ENCODE results near the gene ALKBH7.

Gene ALKBH7

GRCh38 chr19:6402058-6402457 is 29.5 kb downstream of the ALKBH7 start:
- DNase-seq, result no peak

DNA sequence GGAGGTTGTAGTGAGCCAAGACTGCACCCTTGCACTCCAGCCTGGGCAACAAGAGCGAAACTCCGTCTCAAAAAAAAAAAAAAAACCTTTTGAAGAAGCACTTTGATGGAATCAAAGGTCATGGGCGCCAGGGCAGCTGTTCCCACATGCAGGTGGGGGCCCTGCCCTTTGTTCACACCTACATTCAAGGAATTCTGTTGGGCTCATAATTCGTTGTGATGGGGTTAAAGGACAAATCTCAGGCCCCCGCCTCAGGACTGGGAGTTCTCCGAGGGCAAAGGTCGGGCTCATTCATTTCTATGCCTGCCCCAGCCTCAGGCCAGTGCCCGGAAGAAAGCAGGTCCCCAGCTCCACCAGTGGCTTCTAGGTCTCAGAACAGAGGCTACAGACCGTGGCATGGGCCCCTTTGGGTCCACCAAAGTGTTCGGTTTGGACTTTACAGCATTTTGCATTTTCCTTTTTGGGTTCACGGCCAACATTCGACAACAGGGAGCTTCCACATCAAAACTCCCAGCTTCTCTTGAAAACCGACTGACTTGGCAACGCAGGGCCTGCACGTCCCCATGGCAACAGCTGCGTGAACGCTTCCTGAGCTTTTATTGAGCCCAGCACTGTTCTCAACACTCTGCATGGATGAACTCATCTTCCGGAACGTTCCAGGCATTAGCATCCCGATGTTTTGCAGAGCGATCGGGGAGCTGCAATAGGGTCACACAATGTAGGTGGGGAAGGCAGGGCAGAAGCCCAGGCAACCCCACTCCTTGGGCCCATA is 30.4 kb downstream of the ALKBH7 start:
- peak; percentile 69 for DNase-seq

DNA sequence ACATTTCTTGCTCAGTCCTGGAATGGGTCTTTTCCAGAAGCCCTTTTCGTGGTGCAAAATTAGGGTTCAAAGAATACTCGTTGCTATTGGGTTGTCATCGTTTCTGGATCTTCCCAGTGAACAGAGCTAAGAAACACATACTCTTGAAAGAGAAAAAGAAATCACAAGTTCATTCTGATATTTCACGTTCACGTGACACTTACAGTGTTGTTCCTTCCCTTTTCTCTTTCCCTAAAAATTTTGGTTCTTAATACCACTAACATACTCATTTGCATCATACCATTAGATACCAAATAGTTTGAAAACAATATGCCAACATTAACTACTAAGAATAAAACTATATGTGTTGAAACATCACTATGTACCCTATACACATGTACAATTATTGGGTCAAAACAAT is 33.8 kb downstream of the ALKBH7 start:
- DNase-seq, result no peak

GRCh38 chr19:6409346-6409745 is 36.8 kb downstream of the ALKBH7 start:
- DNase-seq, result no peak

DNA sequence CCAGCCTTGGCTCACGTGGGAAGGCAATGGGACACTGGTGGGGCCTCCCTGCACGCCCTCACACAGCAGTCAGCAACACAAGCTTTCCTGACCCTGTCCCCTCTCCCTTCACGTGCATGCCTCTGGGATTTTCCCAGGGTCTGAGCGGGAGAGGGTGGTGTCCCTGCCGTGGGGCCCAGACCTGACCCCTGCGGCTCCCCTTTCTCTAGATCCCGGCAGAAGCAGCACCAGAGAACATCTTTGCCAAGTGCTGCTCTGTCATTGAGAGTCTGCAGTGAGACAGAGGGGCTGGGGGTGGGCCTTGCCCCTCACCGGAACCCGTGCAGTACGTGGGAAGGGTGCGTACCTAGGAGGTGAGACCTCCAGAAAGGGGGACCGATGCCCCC is 39.5 kb downstream of the ALKBH7 start:
- no peak for DNase-seq

GRCh38 chr19:6412447-6413091 is 40.0 kb downstream of the ALKBH7 start:
- no peak for DNase-seq

- no peak for DNase-seq
Measured at GRCh38 chr19:6413291-6413690, 40.7 kb downstream of the ALKBH7 start.

DNA sequence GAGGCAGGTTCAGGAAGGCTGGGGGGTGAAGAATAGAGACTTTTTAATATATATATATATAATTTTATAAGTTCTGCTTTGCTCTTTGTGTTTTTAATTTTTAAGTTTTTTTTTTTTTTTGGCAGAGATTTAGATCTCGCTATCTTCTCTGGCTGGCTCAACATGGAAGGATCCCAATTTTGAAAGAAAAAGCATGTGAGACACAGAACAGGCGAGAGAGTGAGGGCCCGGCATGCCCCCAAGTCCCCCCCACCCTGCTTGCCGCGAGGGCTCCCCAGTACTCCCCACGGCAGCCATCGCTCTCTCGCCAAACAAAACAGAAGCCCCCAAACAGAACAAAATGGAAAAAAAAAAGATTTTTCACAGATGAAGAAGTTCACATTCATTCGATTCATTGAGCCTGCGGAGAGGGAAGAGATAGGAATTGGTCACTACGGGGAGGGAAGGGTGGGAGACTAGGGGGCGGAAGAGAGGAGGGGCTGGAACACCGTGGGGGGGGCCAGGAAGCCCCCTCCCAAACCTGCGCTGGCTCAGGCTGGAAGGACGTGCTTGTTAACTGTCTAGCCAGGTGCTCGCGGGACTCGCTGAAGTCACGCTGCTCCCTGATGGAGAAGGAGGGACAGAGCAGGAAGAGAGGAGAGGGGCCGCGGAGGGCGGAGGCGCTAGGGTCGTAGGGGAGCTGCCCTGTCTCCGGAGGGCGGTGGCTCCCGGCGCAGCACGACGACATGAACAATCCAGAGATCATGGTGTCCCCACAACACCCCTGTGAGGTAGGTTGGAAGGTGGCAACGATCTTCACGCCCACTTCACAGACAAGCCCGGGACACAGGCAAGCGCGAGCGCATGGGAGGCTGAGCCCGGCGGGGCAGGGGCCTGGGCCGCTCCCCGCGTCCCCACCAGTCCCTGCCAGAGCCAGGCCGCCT is 41.4 kb downstream of the ALKBH7 start:
- no peak for DNase-seq

DNA sequence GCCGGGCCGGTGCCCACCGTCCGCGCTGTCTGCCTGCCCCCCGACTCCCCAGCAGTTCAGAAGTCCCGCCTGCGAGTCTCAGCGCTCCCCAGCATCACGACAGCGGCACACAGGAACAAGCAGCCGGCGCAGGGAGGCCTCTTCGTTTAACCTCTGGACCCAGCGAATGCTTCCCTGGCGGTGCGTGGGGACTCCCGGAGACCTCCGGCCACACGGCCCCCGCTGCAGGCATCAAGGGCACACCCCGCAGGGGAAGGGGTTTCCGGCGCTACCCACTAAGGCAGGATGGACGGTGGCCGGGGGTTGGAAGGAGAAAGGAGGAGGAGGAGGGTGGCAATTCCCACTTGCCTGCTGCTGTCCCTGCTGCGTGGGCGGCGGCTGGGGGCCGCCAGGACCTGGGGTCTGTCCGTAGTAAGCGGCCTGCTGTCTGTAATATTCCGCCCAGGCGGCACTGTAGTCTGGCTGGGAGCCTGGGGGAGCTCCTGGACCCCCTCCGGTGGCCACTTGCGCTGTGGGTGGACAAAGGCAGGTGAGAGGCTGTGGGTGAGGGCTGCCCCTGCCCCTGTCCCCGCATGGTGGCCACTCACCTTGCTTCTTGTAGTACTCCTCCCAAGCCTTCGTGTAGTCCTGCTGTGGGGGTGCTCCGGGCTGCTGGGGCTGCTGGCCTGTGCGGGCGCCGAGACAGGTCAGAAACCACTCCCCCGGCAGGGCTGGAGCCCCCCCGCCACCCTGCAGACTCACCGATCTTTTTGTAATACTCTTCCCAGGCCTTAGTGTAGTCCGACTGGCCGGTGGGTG is 42.4 kb downstream of the ALKBH7 start:
- DNase-seq, result no peak

DNA sequence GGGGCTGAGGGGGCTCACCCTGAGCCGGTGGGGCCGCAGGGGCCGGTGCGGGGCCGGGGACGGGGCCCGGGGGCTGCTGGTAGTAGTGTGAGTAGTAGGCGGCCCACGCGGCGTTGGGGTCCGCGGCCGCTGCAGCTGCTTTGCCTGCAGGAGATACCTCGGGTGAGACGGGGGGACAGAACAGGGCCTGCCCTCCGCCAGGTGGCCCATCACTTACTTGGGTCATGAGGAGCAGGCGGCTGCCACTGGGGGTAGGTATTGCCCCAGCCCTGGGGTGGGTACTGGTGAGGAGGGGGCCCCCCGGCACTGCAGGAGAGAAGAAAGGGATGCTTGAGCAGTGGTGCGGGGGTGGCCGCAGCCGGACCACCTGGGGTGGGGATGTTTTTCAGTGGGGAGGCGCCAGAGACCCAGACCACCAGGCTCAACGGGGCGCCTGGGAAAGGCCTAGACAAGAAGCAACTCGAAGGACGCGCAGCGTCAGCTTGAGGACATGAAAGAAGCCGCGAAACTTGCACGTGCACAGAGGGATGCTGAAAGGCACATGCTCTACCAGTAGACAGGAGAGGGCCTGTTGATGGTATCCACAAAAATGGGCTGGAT is 43.1 kb downstream of the ALKBH7 start:
- no peak for DNase-seq

DNA sequence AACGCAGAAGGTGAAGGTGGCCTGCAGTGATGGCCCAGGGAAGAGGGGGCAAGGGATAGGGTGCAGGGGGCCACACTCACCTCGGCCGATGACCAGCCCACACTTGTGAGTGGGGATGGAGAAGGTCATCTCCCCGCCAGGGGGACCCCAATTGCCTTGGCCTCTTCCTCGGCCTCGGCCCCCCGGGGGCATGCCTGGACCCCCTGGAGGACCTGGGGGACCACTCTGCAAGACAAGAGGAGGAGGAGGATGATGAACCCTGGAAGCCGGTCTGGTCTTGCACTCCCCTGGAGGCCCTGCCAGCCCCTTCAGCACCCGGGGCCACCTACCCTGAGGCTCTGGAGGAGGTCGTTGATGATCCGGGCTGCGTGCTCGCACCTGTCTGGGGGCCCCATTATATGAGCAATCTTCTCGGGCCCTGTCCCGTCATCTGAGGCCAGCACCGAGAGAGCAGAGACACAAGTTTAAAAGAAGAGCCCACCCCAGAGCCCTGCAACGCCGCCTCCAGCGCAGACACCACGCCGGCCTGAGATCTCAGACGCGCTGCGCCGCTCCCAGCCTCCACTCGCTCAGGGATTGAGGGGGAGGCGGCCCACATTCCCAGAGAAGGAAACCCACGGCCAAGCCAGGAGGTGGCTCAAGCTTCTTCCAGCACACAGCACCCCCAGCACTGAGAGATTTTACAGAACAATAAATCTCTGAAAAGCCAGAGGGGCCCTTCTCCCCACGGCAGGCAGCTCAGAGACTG is 44.2 kb downstream of the ALKBH7 start:
- DNase-seq, result no peak

GRCh38 chr19:6417713-6418561 is 45.3 kb downstream of the ALKBH7 start:
- DNase-seq, result no peak

DNA sequence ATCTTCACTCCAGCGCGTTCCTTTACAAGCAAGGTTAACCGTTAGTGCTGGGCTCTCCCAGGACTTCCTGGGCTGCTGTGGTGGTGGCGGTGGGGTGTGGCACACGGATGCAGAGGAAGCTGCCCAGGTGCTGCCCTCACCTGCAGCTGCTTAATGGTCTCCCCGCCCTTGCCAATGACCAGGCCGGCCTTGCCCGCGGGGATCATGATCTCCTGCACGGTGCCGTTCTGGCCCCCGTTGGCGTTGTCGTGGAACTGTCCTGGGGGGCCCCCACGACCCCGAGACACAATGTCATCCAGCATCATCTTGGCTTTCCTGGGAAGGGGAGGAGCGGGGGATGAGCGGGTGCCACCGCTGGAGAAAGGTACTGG is 46.0 kb downstream of the ALKBH7 start:
- DNase-seq, result no peak

DNA sequence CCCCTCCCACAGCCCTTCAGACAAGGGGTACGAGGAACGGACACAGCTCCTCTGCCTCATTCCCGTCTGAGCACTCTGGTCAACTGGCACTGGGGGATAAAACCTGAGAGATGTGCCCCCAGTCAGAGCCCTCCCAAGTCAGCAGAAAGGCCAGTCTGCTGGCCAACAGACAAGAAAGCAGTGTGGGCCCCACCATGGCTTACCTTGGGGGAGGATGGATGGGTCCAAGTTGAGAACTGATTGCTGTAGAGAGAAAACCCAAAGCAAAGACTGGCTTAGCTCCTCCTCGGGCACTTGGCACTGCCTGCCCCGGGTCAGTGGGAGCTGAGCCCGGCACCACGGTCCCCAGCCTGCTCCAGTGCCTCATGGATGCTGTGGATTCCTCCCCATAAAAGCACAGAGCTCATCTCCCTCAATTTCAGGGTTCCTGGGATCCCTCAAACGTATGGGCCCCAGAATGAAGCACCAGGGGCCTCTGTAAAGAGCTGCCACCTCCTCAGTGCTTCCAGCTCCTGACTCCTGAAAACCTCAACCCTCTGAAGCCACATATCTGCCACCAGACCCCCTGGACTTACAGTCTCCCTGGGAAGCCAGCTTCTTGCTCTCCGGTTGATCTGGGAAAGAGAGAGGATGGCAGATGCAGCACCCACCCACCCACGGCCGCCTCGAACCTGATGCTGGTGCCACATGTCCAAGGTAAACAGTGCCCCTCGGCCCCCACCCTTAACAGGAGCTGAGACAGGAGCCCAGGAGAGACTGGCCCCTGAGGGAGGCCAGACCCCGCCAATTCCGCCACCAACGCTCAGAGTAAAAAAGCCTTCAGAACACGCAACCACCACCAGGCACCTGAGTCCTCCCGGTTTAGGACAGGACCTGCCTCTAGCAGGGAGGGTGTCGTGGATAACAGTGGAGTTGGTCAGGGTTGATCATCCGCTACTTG is 48.8 kb downstream of the ALKBH7 start:
- DNase-seq, result no peak

DNA sequence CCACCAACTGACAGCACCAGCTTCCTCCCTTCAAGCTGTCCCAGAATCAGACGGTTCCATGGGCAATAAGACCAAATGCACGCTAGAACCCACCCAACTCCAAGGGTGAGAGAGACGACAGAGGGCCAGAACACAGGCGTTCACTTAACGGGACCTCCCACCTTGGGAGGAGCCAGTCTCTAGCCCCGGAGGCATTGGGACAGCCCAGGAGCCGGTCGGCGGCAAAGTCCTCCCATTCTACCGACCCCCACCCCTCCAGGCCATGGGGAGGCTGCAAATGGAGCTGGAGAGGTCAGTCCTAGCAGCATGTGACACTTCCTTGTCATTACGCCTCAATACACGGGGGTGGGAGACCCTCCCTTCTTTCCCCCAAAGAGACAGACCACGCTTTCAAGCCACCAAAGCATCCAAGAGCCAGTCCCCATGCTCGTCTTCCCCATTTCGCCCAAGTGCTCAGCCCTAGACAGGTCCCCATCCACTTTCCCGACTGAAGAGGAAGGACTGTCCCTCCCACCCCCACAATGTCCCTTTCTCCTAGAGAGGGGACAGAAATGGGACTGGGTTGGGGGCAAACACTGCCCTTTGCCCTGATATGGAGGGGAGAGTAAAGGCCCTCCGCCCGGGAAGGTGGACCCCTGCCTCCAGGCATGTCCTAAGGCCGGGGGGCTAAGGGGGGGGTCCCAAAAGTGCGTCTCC is 51.1 kb downstream of the ALKBH7 start:
- DNase-seq, result peak; percentile 40

GRCh38 chr19:6424195-6424938 is 51.8 kb downstream of the ALKBH7 start, which contains the start of gene KHSRP:
Gene KHSRP, minus strand, starts transcription at chr19:6424811. Its CDS starts 110 bp downstream, at chr19:6424701.
- DNase-seq, result no peak
